ENCODE measurements around the gene FAM210B.
A peak's percentile ranks its signal among the peaks of the same experiment; 100 is the strongest.

FAM210B gene

GRCh38 chr20:56414842-56415765, 56.3 kb downstream of the FAM210B start:
- peak; percentile 77 for DNase-seq (ENCODE audit: low read depth)

GRCh38 chr20:56417402-56417801, 58.6 kb downstream of the FAM210B start:
- DNase-seq (ENCODE audit: low read depth) = no peak
- no peak overlapping the region for H3K4me3 ChIP-seq (ENCODE audit: low read depth, low read length)

More at GRCh38 chr20:56414842-56415765, 56.3 kb downstream of the FAM210B start:
- H3K4me3 ChIP-seq (ENCODE audit: low read depth, low read length) = no peak overlapping the region

- DNase-seq (ENCODE audit: low read depth) = no peak
- H3K4me3 ChIP-seq (ENCODE audit: low read depth, low read length) = no peak overlapping the region
These were observed 59.1 kb downstream of the FAM210B start for GRCh38 chr20:56417911-56418310.

Measured in skeletal muscle cell (primary cell).